K562 (cell line): Measurements from ENCODE around the gene SETD1B. TPM values are rescaled to one million over a fixed set of nuclear protein-coding genes. Genes with fewer than 3 reads are reported as not detected.

Experiments
- polyA plus RNA-seq, 8 experiments: library from polyadenylated mRNA; depleted of rRNA in 4 of 8; stranded (reverse) in 5 of 8; unstranded in 3 of 8; fragments of >200 nt; fragmentation: Nextera tagmentation in 2 of 8; fragmentation: Illumina TruSeq in 1 of 8; extraction: Ambion mirVana in 2 of 8; extraction: Trizol in 1 of 8; gene quantifications; 2 replicates each; pipeline versions ENCODE4 v1.2.1 to v1.2.3, GENCODE V29; 2011 to 2014; ENCODE audit warnings: inconsistent platforms in 1 of 8, missing spikeins in 1 of 8
- total RNA-seq, 7 experiments: library from RNA; depleted of rRNA in 6 of 7; stranded (reverse); fragments of >200 nt in 6 of 7; fragmentation: Illumina TruSeq in 2 of 7; extraction: Trizol in 2 of 7; gene quantifications; 2 replicates each; pipeline versions ENCODE4 v1.2.1 to v1.2.3, GENCODE V29; 2011 to 2021; ENCODE audit warnings: low replicate concordance in 1 of 7
- TF ChIP-seq, protein P1 (sequence below): fragments of 450-650 bp; IDR thresholded peaks from 2 replicates; pipeline ENCODE4 v1.6.1; 2016; ENCODE audit warnings: mild to moderate bottlenecking, moderate library complexity

The SETD1B gene
- total and polyA plus RNA-seq, 9 of the 15 experiments (the other 6 are each of a cell fraction or from before 2014, with no cell fraction given), result 0.48 to 26.6 (median 2.3) TPM

GRCh38 chr12:121769297-121769830 is 34.4 kb upstream of the SETD1B start (continued):
- TF ChIP-seq, protein P1, sequence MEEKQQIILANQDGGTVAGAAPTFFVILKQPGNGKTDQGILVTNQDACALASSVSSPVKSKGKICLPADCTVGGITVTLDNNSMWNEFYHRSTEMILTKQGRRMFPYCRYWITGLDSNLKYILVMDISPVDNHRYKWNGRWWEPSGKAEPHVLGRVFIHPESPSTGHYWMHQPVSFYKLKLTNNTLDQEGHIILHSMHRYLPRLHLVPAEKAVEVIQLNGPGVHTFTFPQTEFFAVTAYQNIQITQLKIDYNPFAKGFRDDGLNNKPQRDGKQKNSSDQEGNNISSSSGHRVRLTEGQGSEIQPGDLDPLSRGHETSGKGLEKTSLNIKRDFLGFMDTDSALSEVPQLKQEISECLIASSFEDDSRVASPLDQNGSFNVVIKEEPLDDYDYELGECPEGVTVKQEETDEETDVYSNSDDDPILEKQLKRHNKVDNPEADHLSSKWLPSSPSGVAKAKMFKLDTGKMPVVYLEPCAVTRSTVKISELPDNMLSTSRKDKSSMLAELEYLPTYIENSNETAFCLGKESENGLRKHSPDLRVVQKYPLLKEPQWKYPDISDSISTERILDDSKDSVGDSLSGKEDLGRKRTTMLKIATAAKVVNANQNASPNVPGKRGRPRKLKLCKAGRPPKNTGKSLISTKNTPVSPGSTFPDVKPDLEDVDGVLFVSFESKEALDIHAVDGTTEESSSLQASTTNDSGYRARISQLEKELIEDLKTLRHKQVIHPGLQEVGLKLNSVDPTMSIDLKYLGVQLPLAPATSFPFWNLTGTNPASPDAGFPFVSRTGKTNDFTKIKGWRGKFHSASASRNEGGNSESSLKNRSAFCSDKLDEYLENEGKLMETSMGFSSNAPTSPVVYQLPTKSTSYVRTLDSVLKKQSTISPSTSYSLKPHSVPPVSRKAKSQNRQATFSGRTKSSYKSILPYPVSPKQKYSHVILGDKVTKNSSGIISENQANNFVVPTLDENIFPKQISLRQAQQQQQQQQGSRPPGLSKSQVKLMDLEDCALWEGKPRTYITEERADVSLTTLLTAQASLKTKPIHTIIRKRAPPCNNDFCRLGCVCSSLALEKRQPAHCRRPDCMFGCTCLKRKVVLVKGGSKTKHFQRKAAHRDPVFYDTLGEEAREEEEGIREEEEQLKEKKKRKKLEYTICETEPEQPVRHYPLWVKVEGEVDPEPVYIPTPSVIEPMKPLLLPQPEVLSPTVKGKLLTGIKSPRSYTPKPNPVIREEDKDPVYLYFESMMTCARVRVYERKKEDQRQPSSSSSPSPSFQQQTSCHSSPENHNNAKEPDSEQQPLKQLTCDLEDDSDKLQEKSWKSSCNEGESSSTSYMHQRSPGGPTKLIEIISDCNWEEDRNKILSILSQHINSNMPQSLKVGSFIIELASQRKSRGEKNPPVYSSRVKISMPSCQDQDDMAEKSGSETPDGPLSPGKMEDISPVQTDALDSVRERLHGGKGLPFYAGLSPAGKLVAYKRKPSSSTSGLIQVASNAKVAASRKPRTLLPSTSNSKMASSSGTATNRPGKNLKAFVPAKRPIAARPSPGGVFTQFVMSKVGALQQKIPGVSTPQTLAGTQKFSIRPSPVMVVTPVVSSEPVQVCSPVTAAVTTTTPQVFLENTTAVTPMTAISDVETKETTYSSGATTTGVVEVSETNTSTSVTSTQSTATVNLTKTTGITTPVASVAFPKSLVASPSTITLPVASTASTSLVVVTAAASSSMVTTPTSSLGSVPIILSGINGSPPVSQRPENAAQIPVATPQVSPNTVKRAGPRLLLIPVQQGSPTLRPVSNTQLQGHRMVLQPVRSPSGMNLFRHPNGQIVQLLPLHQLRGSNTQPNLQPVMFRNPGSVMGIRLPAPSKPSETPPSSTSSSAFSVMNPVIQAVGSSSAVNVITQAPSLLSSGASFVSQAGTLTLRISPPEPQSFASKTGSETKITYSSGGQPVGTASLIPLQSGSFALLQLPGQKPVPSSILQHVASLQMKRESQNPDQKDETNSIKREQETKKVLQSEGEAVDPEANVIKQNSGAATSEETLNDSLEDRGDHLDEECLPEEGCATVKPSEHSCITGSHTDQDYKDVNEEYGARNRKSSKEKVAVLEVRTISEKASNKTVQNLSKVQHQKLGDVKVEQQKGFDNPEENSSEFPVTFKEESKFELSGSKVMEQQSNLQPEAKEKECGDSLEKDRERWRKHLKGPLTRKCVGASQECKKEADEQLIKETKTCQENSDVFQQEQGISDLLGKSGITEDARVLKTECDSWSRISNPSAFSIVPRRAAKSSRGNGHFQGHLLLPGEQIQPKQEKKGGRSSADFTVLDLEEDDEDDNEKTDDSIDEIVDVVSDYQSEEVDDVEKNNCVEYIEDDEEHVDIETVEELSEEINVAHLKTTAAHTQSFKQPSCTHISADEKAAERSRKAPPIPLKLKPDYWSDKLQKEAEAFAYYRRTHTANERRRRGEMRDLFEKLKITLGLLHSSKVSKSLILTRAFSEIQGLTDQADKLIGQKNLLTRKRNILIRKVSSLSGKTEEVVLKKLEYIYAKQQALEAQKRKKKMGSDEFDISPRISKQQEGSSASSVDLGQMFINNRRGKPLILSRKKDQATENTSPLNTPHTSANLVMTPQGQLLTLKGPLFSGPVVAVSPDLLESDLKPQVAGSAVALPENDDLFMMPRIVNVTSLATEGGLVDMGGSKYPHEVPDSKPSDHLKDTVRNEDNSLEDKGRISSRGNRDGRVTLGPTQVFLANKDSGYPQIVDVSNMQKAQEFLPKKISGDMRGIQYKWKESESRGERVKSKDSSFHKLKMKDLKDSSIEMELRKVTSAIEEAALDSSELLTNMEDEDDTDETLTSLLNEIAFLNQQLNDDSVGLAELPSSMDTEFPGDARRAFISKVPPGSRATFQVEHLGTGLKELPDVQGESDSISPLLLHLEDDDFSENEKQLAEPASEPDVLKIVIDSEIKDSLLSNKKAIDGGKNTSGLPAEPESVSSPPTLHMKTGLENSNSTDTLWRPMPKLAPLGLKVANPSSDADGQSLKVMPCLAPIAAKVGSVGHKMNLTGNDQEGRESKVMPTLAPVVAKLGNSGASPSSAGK, result no peak
